Body of pancreas (tissue), 4 donors: ENCODE data around the gene GARIN1A. TPM values are rescaled to one million over a fixed set of nuclear protein-coding genes. Genes with fewer than 3 reads are reported as not detected.

Source experiments
- ATAC-seq: fragments of 150-250 bp; one replicate; pipeline ENCODE4 v1.9.1; 2016
- DNase-seq, 4 donors: peaks; one replicate each; pipeline ENCODE4 v3.0.0-alpha.2; 2019
- H3K27ac ChIP-seq, 4 donors: fragments of 200-600 bp; sonication (generic); 1 replicate in 3 of 4; 2 replicates in 1 of 4; pipeline versions ENCODE4 v1.5.1 to v1.6.1; 2016 to 2019; ENCODE audit warnings: mild to moderate bottlenecking in 1 of 4, mixed read lengths in 1 of 4, moderate library complexity in 1 of 4
- H3K27me3 ChIP-seq, 2 donors: fragments of 200-600 bp; sonication (generic); one replicate each; pipeline ENCODE4 v1.6.0; 2016; ENCODE audit warnings: mild to moderate bottlenecking in 1 of 2
- H3K36me3 ChIP-seq, 2 donors: fragments of 200-600 bp; sonication (generic); replicated peaks in 1 of 2; 2 replicates each; pipeline ENCODE4 v1.5.1; 2016; ENCODE audit warnings: low read depth in 2 of 2; ENCODE audit not compliant: insufficient read depth in 1 of 2
- H3K4me1 ChIP-seq: fragments of 200-600 bp; sonication (generic); one replicate; pipeline ENCODE4 v1.6.0; 2016
- H3K4me3 ChIP-seq, 2 donors: fragments of 200-600 bp; sonication (generic); 1 replicate in 1 of 2; 2 replicates in 1 of 2; pipeline ENCODE4 v1.5.1; 2016 to 2019
- H3K9me3 ChIP-seq, 3 donors: fragments of 200-600 bp; sonication (generic); 1 replicate in 2 of 3; 2 replicates in 1 of 3; pipeline ENCODE4 v1.5.1; 2016
- CTCF ChIP-seq, 7 experiments: fragments of 450-650 bp in 4 of 7; fragments of 200-600 bp in 3 of 7; sonication (generic) in 3 of 7; IDR thresholded peaks; one replicate each; pipeline ENCODE4 v1.5.1; 2016 to 2019; ENCODE audit warnings: antibody characterized with exemption in 7 of 7
- POLR2A ChIP-seq, 3 donors: fragments of 450-650 bp; IDR thresholded peaks; one replicate each; pipeline ENCODE4 v1.6.1; 2016; ENCODE audit warnings: antibody characterized with exemption in 3 of 3, mild to moderate bottlenecking in 2 of 3
- intact Hi-C: fragments of 100-400 bp; cut with DNase I; formaldehyde crosslinking; loops from one replicate; pipeline ENCODE4 v1.15.1; 2023
- small RNA-seq: library from RNA; depleted of rRNA; stranded (forward); fragments of <200 nt; gene quantifications from one replicate; pipeline ENCODE3, GENCODE V24; 2016
- total RNA-seq, 2 donors: library from RNA; depleted of rRNA; stranded (reverse); fragments of >200 nt; gene quantifications; one replicate each; pipeline ENCODE4 v1.1.0, GENCODE V29; 2016

GARIN1A gene
- total RNA-seq, 2 donors from 2014 or later: 0.33 to 0.52 TPM

- Histone ChIP-seq H3K9me3 (no peaks in the 10 kb centered on the region), H3K36me3 (no peaks in the 10 kb centered on the region), H3K4me1 (no peaks in the 10 kb centered on the region), H3K27ac (no peak overlapping the region), H3K27me3 (no peaks in the 10 kb centered on the region), H3K4me3 (no peak overlapping the region)
- no peak for ATAC-seq
- intact Hi-C loops: no loop called here
- no peak for TF ChIP-seq CTCF (IDR thresholded peaks at IDR 0.05)
- TF ChIP-seq POLR2A (IDR thresholded peaks at IDR 0.05): no peak
- DNase-seq: no peak
Measured at GRCh38 chr7:128721376-128721775, 49.3 kb downstream of the GARIN1A start.

Small RNA genes lying within 50 kb of the gene (small RNA-seq; reads per million reads assigned to genes)
- gene RNA5SP242 (34.9 reads per million, percentile 95 among the genes with 10 or more reads in this experiment), gene RNA5SP243 (0.33 reads per million), gene RNU6-177P (not detected)

Other genes with a start within 250 kb of the GARIN1A start
- 1 to 10 TPM; 7.9 to 9.1 TPM for gene HILPDA, start 216.4 kb upstream of the GARIN1A start, total RNA-seq
- gene METTL2B, start 195.5 kb upstream of the GARIN1A start, total RNA-seq: 10 to 100 TPM; 15.3 to 18.1 TPM
- 10 to 100 TPM; 36.3 to 45.8 TPM for gene CALU, start 67.1 kb downstream of the GARIN1A start, total RNA-seq
- not detected for gene OPN1SW, start 103.5 kb downstream of the GARIN1A start, total RNA-seq
- gene CCDC136, start 119.7 kb downstream of the GARIN1A start, total RNA-seq: 1 to 10 TPM in 1 of 2 donors, under 1 TPM in 1; 0.99 to 3.6 TPM
- gene FLNC, start 158.1 kb downstream of the GARIN1A start, total RNA-seq: 1 to 10 TPM; 1.8 to 4.0 TPM
- gene ATP6V1F, start 190.6 kb downstream of the GARIN1A start, total RNA-seq: 10 to 100 TPM; 36.3 to 45.8 TPM
- under 1 TPM in 1 of 2 donors, not detected in 1; 0.33 TPM for gene KCP, start 238.4 kb downstream of the GARIN1A start, total RNA-seq